Measurements from ENCODE around the gene KIAA0753.

- TF ChIP-seq CTCF (optimal IDR thresholded peaks at IDR 0.05 in 1 of 3, IDR thresholded peaks at IDR 0.05 in 1 of 3, conservative IDR thresholded peaks at IDR 0.05 in 1 of 3; ENCODE audit: extremely low read depth in 1 of 3, insufficient read depth in 2 of 3, low read length in 3 of 3) (no peak), EZH2 (IDR thresholded peaks at IDR 0.05; ENCODE audit: low read length) (no peak)
Measured at GRCh38 chr17:6639586-6640535, 650 bp downstream of the KIAA0753 start.
